ENCODE measurements around the gene CCL8. TPM values are rescaled to one million over a fixed set of nuclear protein-coding genes. Genes with fewer than 3 reads are reported as not detected.
"Not testable (repeated sequence)": the region's sequence is repeated elsewhere in the genome, so short reads cannot be mapped to it uniquely, and the experiment has no call there.

The CCL8 gene
- total and polyA plus RNA-seq, 5 donors, result 0.17 to 0.84 (median 0.29) TPM; not detected in 1

- Histone ChIP-seq H3K9me3 (ENCODE audit: control insufficient read depth, low read length) (no peaks in the 10 kb centered on the region), H3K27ac (ENCODE audit: low read length) (no peak overlapping the region), H3K4me3 (ENCODE audit: low read length) (no peak overlapping the region), H3K4me1 (ENCODE audit: control insufficient read depth, insufficient read depth, low read length) (no peaks in the 10 kb centered on the region), H3K27me3 (ENCODE audit: control insufficient read depth, insufficient read depth) (no peaks in the 10 kb centered on the region)
- 88% methylated on average over 4 of the region's 4 CpGs for WGBS
- ATAC-seq (peak in 1 of 2 donors; percentile 62), DNase-seq (no peak)
- intact Hi-C loops (cut with DNase I), result no loop called here
Observed at GRCh38 chr17:34313164-34313563, 6.1 kb upstream of the CCL8 start.

GRCh38 chr17:34314279-34314678, 5.0 kb upstream of the CCL8 start:
- H3K27me3 ChIP-seq (ENCODE audit: control insufficient read depth, insufficient read depth), result no peaks in the 10 kb centered on the region
- ATAC-seq (peak; percentile 73 to 84), DNase-seq (peak in 1 of 3 donors; percentile 67)
- H3K27ac ChIP-seq (ENCODE audit: low read length), result peak overlapping the region; percentile 66
- H3K4me3 ChIP-seq (ENCODE audit: low read length), result no peak overlapping the region
- intact Hi-C loops (cut with DNase I), result no loop called here
- peaks cover under 1% of the 10 kb centered on the region for H3K4me1 ChIP-seq (ENCODE audit: control insufficient read depth, insufficient read depth, low read length)
- no peaks in the 10 kb centered on the region for H3K9me3 ChIP-seq (ENCODE audit: control insufficient read depth, low read length)
- WGBS, result 33% methylated on average over 4 of the region's 4 CpGs

GRCh38 chr17:34318474-34318873, 761 bp upstream of the CCL8 start:
- no peaks in the 10 kb centered on the region for H3K9me3 ChIP-seq (ENCODE audit: control insufficient read depth, low read length)
- 83% methylated on average over 3 of the region's 3 CpGs for WGBS
- no peak overlapping the region for H3K4me3 ChIP-seq (ENCODE audit: low read length)
- DNase-seq (peak; percentile 25 to 58 (median 54)), ATAC-seq (no peak)
- peaks cover 6% of the 10 kb centered on the region for H3K4me1 ChIP-seq (ENCODE audit: control insufficient read depth, insufficient read depth, low read length)
- H3K27me3 ChIP-seq (ENCODE audit: control insufficient read depth, insufficient read depth), result no peaks in the 10 kb centered on the region
- intact Hi-C loops (cut with DNase I), result no loop called here
- H3K27ac ChIP-seq (ENCODE audit: low read length), result no peak overlapping the region

GRCh38 chr17:34321964-34322363, 2.7 kb downstream of the CCL8 start:
- Histone ChIP-seq H3K4me1 (ENCODE audit: control insufficient read depth, insufficient read depth, low read length) (peaks cover 6% of the 10 kb centered on the region), H3K27me3 (ENCODE audit: control insufficient read depth, insufficient read depth) (no peaks in the 10 kb centered on the region), H3K4me3 (ENCODE audit: low read length) (no peak overlapping the region), H3K9me3 (ENCODE audit: control insufficient read depth, low read length) (no peaks in the 10 kb centered on the region), H3K27ac (ENCODE audit: low read length) (no peak overlapping the region)
- intact Hi-C loops (cut with DNase I), result no loop called here
- peak; percentile 73 to 80 for ATAC-seq
- DNase-seq, result no peak

- H3K27me3 ChIP-seq (ENCODE audit: control insufficient read depth, insufficient read depth); H3K4me3 ChIP-seq (ENCODE audit: low read length); H3K27ac ChIP-seq (ENCODE audit: low read length); H3K4me1 ChIP-seq (ENCODE audit: control insufficient read depth, insufficient read depth, low read length); H3K9me3 ChIP-seq (ENCODE audit: control insufficient read depth, low read length); DNase-seq; ATAC-seq; intact Hi-C loops (cut with DNase I): not testable (repeated sequence)
- 58% methylated on average over 4 of the region's 4 CpGs for WGBS
Observed at GRCh38 chr17:34327580-34327979, 8.3 kb downstream of the CCL8 start.

GRCh38 chr17:34337701-34338100, 18.5 kb downstream of the CCL8 start:
- Histone ChIP-seq H3K27ac (ENCODE audit: low read length) (no peak overlapping the region), H3K9me3 (ENCODE audit: control insufficient read depth, low read length) (no peaks in the 10 kb centered on the region), H3K4me1 (ENCODE audit: control insufficient read depth, insufficient read depth, low read length) (no peaks in the 10 kb centered on the region), H3K27me3 (ENCODE audit: control insufficient read depth, insufficient read depth) (no peaks in the 10 kb centered on the region), H3K4me3 (ENCODE audit: low read length) (no peak overlapping the region)
- WGBS, result 56% methylated on average over 1 of the region's 1 CpG
- DNase-seq (no peak), ATAC-seq (no peak)
- intact Hi-C loops (cut with DNase I), result no loop called here

- DNase-seq (no peak), ATAC-seq (no peak)
- Histone ChIP-seq H3K4me3 (ENCODE audit: low read length) (no peak overlapping the region), H3K27ac (ENCODE audit: low read length) (no peak overlapping the region), H3K27me3 (ENCODE audit: control insufficient read depth, insufficient read depth) (no peaks in the 10 kb centered on the region), H3K9me3 (ENCODE audit: control insufficient read depth, low read length) (no peaks in the 10 kb centered on the region), H3K4me1 (ENCODE audit: control insufficient read depth, insufficient read depth, low read length) (no peaks in the 10 kb centered on the region)
- intact Hi-C loops (cut with DNase I), result no loop called here
- WGBS, result 87% methylated on average over 3 of the region's 3 CpGs
Observed at GRCh38 chr17:34339138-34339770, 20.0 kb downstream of the CCL8 start.

- intact Hi-C loops (cut with DNase I), result no loop called here
- H3K4me1 ChIP-seq (ENCODE audit: control insufficient read depth, insufficient read depth, low read length), result no peaks in the 10 kb centered on the region
- no peak for ATAC-seq
- WGBS, result 94% methylated on average over 2 of the region's 2 CpGs
- H3K27me3 ChIP-seq (ENCODE audit: control insufficient read depth, insufficient read depth), result no peaks in the 10 kb centered on the region
- no peak overlapping the region for H3K27ac ChIP-seq (ENCODE audit: low read length)
- DNase-seq, result no peak
- no peak overlapping the region for H3K4me3 ChIP-seq (ENCODE audit: low read length)
- H3K9me3 ChIP-seq (ENCODE audit: control insufficient read depth, low read length), result no peaks in the 10 kb centered on the region
Observed at GRCh38 chr17:34341916-34342315, 22.7 kb downstream of the CCL8 start.

GRCh38 chr17:34347063-34347462, 27.8 kb downstream of the CCL8 start:
- no peaks in the 10 kb centered on the region for H3K4me1 ChIP-seq (ENCODE audit: control insufficient read depth, insufficient read depth, low read length)
- 73% methylated on average over 4 of the region's 4 CpGs for WGBS
- no peaks in the 10 kb centered on the region for H3K27me3 ChIP-seq (ENCODE audit: control insufficient read depth, insufficient read depth)
- intact Hi-C loops (cut with DNase I), result no loop called here
- ATAC-seq (no peak), DNase-seq (no peak)
- H3K9me3 ChIP-seq (ENCODE audit: control insufficient read depth, low read length), result no peaks in the 10 kb centered on the region
- no peak overlapping the region for H3K27ac ChIP-seq (ENCODE audit: low read length)
- no peak overlapping the region for H3K4me3 ChIP-seq (ENCODE audit: low read length)

- DNase-seq (no peak), ATAC-seq (no peak)
- WGBS, result 71% methylated on average over 4 of the region's 4 CpGs
- no peak overlapping the region for H3K27ac ChIP-seq (ENCODE audit: low read length)
- no peak overlapping the region for H3K4me3 ChIP-seq (ENCODE audit: low read length)
- intact Hi-C loops (cut with DNase I), result no loop called here
- H3K9me3 ChIP-seq (ENCODE audit: control insufficient read depth, low read length), result no peaks in the 10 kb centered on the region
- no peaks in the 10 kb centered on the region for H3K4me1 ChIP-seq (ENCODE audit: control insufficient read depth, insufficient read depth, low read length)
- H3K27me3 ChIP-seq (ENCODE audit: control insufficient read depth, insufficient read depth), result no peaks in the 10 kb centered on the region
Observed at GRCh38 chr17:34349751-34350150, 30.5 kb downstream of the CCL8 start.

- no peak for ATAC-seq
- H3K9me3 ChIP-seq (ENCODE audit: control insufficient read depth, low read length), result no peaks in the 10 kb centered on the region
- H3K4me3 ChIP-seq (ENCODE audit: low read length), result no peak overlapping the region
- DNase-seq, result no peak
- 89% methylated on average over 1 of the region's 1 CpG for WGBS
- intact Hi-C loops (cut with DNase I), result no loop called here
- no peak overlapping the region for H3K27ac ChIP-seq (ENCODE audit: low read length)
- no peaks in the 10 kb centered on the region for H3K27me3 ChIP-seq (ENCODE audit: control insufficient read depth, insufficient read depth)
- H3K4me1 ChIP-seq (ENCODE audit: control insufficient read depth, insufficient read depth, low read length), result no peaks in the 10 kb centered on the region
Observed at GRCh38 chr17:34351096-34351495, 31.9 kb downstream of the CCL8 start.

GRCh38 chr17:34352191-34352590, 33.0 kb downstream of the CCL8 start:
- Histone ChIP-seq H3K9me3 (ENCODE audit: control insufficient read depth, low read length) (no peaks in the 10 kb centered on the region), H3K27ac (ENCODE audit: low read length) (no peak overlapping the region), H3K27me3 (ENCODE audit: control insufficient read depth, insufficient read depth) (no peaks in the 10 kb centered on the region), H3K4me3 (ENCODE audit: low read length) (no peak overlapping the region), H3K4me1 (ENCODE audit: control insufficient read depth, insufficient read depth, low read length) (no peaks in the 10 kb centered on the region)
- DNase-seq (no peak), ATAC-seq (no peak)
- intact Hi-C loops (cut with DNase I), result no loop called here

Measured in right cardiac atrium (tissue), 5 donors.